HG02884 (cell line): ENCODE results near the gene GPR171.

Experiments
- ATAC-seq: cut with Tn5 transposase; IDR thresholded peaks from one replicate; pipeline ENCODE4 v1.9.1; 2021; ENCODE audit warnings: mild to moderate bottlenecking, moderate library complexity; ENCODE audit not compliant: unreplicated experiment

Gene GPR171

GRCh38 chr3:151182349-151183079 lies 20.5 kb downstream of the GPR171 start:
- ATAC-seq: no peak

GRCh38 chr3:151178208-151178845 lies 24.7 kb downstream of the GPR171 start:
- no peak for ATAC-seq

GRCh38 chr3:151175952-151176351 lies 27.1 kb downstream of the GPR171 start:
- no peak for ATAC-seq

GRCh38 chr3:151174351-151174750 lies 28.7 kb downstream of the GPR171 start:
- ATAC-seq: no peak

GRCh38 chr3:151171145-151171757 lies 31.8 kb downstream of the GPR171 start:
- ATAC-seq: peak; percentile 53

GRCh38 chr3:151169948-151170679 lies 32.9 kb downstream of the GPR171 start:
- peak; percentile 36 for ATAC-seq

GRCh38 chr3:151169262-151169947 lies 33.6 kb downstream of the GPR171 start:
- peak; percentile 48 for ATAC-seq

- ATAC-seq: peak; percentile 44
Measured at GRCh38 chr3:151168269-151169094, 34.5 kb downstream of the GPR171 start.

GRCh38 chr3:151166161-151166560 lies 36.9 kb downstream of the GPR171 start:
- ATAC-seq: no peak

- ATAC-seq: no peak
Measured at GRCh38 chr3:151165226-151165625, 37.8 kb downstream of the GPR171 start.

- no peak for ATAC-seq
Measured at GRCh38 chr3:151159806-151160205, 43.2 kb downstream of the GPR171 start.

- no peak for ATAC-seq
Measured at GRCh38 chr3:151156618-151157216, 46.3 kb downstream of the GPR171 start.

- no peak for ATAC-seq
Measured at GRCh38 chr3:151155409-151156128, 47.4 kb downstream of the GPR171 start.

GRCh38 chr3:151154566-151154965 lies 48.5 kb downstream of the GPR171 start:
- no peak for ATAC-seq

GRCh38 chr3:151152455-151153079 lies 50.4 kb downstream of the GPR171 start:
- no peak for ATAC-seq
